H1 (cell line): ENCODE measurements around the gene LIF. TPM values are rescaled to one million over a fixed set of nuclear protein-coding genes. Genes with fewer than 3 reads are reported as not detected.
A peak's percentile ranks its signal among the peaks of the same experiment; 100 is the strongest.

Experiments used
- CTCF ChIA-PET: fragments of 300-600 bp; sonication (Branson Sonifier 250); formaldehyde crosslinking; loops from one replicate; lab custom pipeline; 2021; ENCODE audit not compliant: partially characterized antibody; lab: Charles Lee
- POLR2A ChIA-PET: fragments of 300-600 bp; sonication (Branson Sonifier 250); formaldehyde crosslinking; loops from one replicate; lab custom pipeline; 2021; ENCODE audit warnings: inconsistent platforms; ENCODE audit not compliant: partially characterized antibody; lab: Charles Lee
- DNase-seq, 2 experiments: peaks; one replicate each; pipeline versions ENCODE4 v3.0.0 to v3.0.0-alpha.2; 2010 to 2022; ENCODE audit warnings: low spot score in 2 of 2, low read depth in 1 of 2, mixed read lengths in 1 of 2
- FAIRE-seq: peaks from 2 replicates; lab custom pipeline; 2011; peaks lifted over from hg19 to GRCh38; lab: Jason Lieb, UNC
- H2AFZ ChIP-seq: 2 replicates; pipeline ENCODE4 v1.8.1; 2012; ENCODE audit warnings: low read length, inconsistent platforms
- H2AK5ac ChIP-seq: 2 replicates; pipeline ENCODE4 v1.6.1; 2013; ENCODE audit warnings: low read depth, low read length
- H2BK120ac ChIP-seq: replicated peaks from 2 replicates; pipeline ENCODE3; 2013; ENCODE audit warnings: low read depth, low read length, inconsistent platforms
- H2BK12ac ChIP-seq: 2 replicates; pipeline ENCODE4 v1.6.1; 2013; ENCODE audit warnings: low read depth, low read length
- H2BK15ac ChIP-seq: 2 replicates; pipeline ENCODE4 v1.6.1; 2013; ENCODE audit warnings: low read length
- H2BK20ac ChIP-seq: 2 replicates; pipeline ENCODE4 v1.6.1; 2013; ENCODE audit warnings: low read length
- H2BK5ac ChIP-seq: 2 replicates; pipeline ENCODE4 v1.6.1; 2013; ENCODE audit warnings: low read depth, low read length
- H3K14ac ChIP-seq: 2 replicates; pipeline ENCODE4 v1.6.1; 2013; ENCODE audit warnings: inconsistent platforms; ENCODE audit not compliant: insufficient read length
- H3K18ac ChIP-seq: 2 replicates; pipeline ENCODE4 v1.6.1; 2013; ENCODE audit warnings: low read length; ENCODE audit errors: extremely low read depth
- H3K23ac ChIP-seq: 2 replicates; pipeline ENCODE4 v1.6.1; 2013; ENCODE audit warnings: inconsistent platforms; ENCODE audit not compliant: insufficient read length
- H3K23me2 ChIP-seq: 2 replicates; pipeline ENCODE4 v1.6.1; 2013; ENCODE audit warnings: low read depth, low read length
- H3K27ac ChIP-seq: 2 replicates; pipeline ENCODE4 v1.6.1; 2011; ENCODE audit warnings: low read depth, low read length, inconsistent platforms
- H3K27me3 ChIP-seq, 4 experiments: replicated peaks in 1 of 4; 1 replicate in 1 of 4; 2 replicates in 3 of 4; pipeline versions ENCODE4 v1.6.1 to v1.8.1; 2011 to 2013; ENCODE audit warnings: low read length in 3 of 4, mild to moderate bottlenecking in 3 of 4, inconsistent platforms in 2 of 4, mixed read lengths in 2 of 4, moderate library complexity in 1 of 4; ENCODE audit not compliant: control insufficient read depth in 3 of 4, insufficient read depth in 3 of 4; ENCODE audit errors: extremely low read depth in 1 of 4
- H3K36me3 ChIP-seq, 4 experiments: 2 replicates each; pipeline versions ENCODE4 v1.6.1 to v1.8.1; 2011 to 2013; ENCODE audit warnings: mild to moderate bottlenecking in 4 of 4, low read length in 3 of 4, moderate library complexity in 2 of 4, control low read depth in 1 of 4, inconsistent platforms in 1 of 4; ENCODE audit not compliant: insufficient read depth in 4 of 4, control insufficient read depth in 2 of 4
- H3K4ac ChIP-seq: replicated peaks from 2 replicates; pipeline ENCODE3; 2013; ENCODE audit warnings: low read length, low read depth, mixed read lengths, inconsistent platforms; ENCODE audit not compliant: insufficient read length
- H3K4me1 ChIP-seq, 4 experiments: replicated peaks in 1 of 4; 1 replicate in 1 of 4; 2 replicates in 3 of 4; pipeline versions ENCODE4 v1.6.1 to v1.8.1; 2011 to 2013; ENCODE audit warnings: low read length in 3 of 4, inconsistent platforms in 2 of 4, mixed read lengths in 1 of 4; ENCODE audit not compliant: insufficient read depth in 4 of 4, control insufficient read depth in 3 of 4
- H3K4me2 ChIP-seq, 2 experiments: 2 replicates each; pipeline versions ENCODE4 v1.6.1 to v1.8.1; 2011 to 2013; ENCODE audit warnings: low read depth in 2 of 2, low read length in 2 of 2, control low read depth in 1 of 2, inconsistent platforms in 1 of 2, mild to moderate bottlenecking in 1 of 2; ENCODE audit not compliant: insufficient read depth in 1 of 2
- H3K4me3 ChIP-seq, 4 experiments: fragments of 200-600, 300-600 bp in 1 of 4; sonication (generic), shearing (Covaris generic), sonication (Bioruptor Twin) in 1 of 4; 2 replicates each; pipeline versions ENCODE4 v1.5.1 to v1.8.1; 2011 to 2016; ENCODE audit warnings: low read length in 4 of 4, low read depth in 3 of 4, control low read depth in 2 of 4, inconsistent platforms in 2 of 4, mild to moderate bottlenecking in 2 of 4, mixed read lengths in 1 of 4, moderate library complexity in 1 of 4; ENCODE audit not compliant: insufficient read depth in 2 of 4; ENCODE audit errors: extremely low read depth in 1 of 4
- H3K56ac ChIP-seq: replicated peaks from 2 replicates; pipeline ENCODE3; 2013; ENCODE audit warnings: low read depth, mild to moderate bottlenecking, mixed read lengths, low read length, inconsistent platforms; ENCODE audit not compliant: insufficient read length
- H3K79me1 ChIP-seq: 2 replicates; pipeline ENCODE4 v1.6.1; 2013; ENCODE audit warnings: low read depth, low read length, control low read depth
- H3K79me2 ChIP-seq, 2 experiments: 2 replicates each; pipeline versions ENCODE4 v1.6.1 to v1.8.1; 2012 to 2013; ENCODE audit warnings: low read length in 2 of 2, mild to moderate bottlenecking in 2 of 2, inconsistent platforms in 1 of 2; ENCODE audit not compliant: insufficient read depth in 2 of 2, control insufficient read depth in 1 of 2
- H3K9ac ChIP-seq, 4 experiments: replicated peaks in 1 of 4; 1 replicate in 1 of 4; 2 replicates in 3 of 4; pipeline versions ENCODE4 v1.6.1 to v1.8.1; 2011 to 2013; ENCODE audit warnings: low read depth in 3 of 4, low read length in 3 of 4, control low read depth in 2 of 4, mild to moderate bottlenecking in 2 of 4, moderate library complexity in 2 of 4, inconsistent platforms in 1 of 4; ENCODE audit errors: extremely low read depth in 1 of 4
- H3K9me3 ChIP-seq, 2 experiments: 2 replicates each; pipeline versions ENCODE4 v1.6.1 to v1.8.1; 2012 to 2013; ENCODE audit warnings: mild to moderate bottlenecking in 2 of 2, moderate library complexity in 2 of 2, control low read depth in 1 of 2, inconsistent platforms in 1 of 2, low read depth in 1 of 2, low read length in 1 of 2, mixed read lengths in 1 of 2; ENCODE audit not compliant: insufficient read depth in 2 of 2
- H4K20me1 ChIP-seq, 2 experiments: replicated peaks in 1 of 2; 2 replicates each; pipeline versions ENCODE3 to v1.8.1; 2011 to 2013; ENCODE audit warnings: inconsistent platforms in 2 of 2, low read length in 2 of 2, mild to moderate bottlenecking in 1 of 2; ENCODE audit not compliant: insufficient read depth in 2 of 2, control insufficient read depth in 1 of 2
- H4K5ac ChIP-seq: 2 replicates; pipeline ENCODE4 v1.6.1; 2013; ENCODE audit warnings: low read length, low read depth, mixed read lengths, inconsistent platforms; ENCODE audit not compliant: insufficient read length
- H4K8ac ChIP-seq: 2 replicates; pipeline ENCODE4 v1.8.0; 2013; ENCODE audit warnings: mild to moderate bottlenecking, moderate library complexity, low read length, inconsistent platforms; ENCODE audit not compliant: insufficient read depth; ENCODE audit errors: extremely low read depth
- H4K91ac ChIP-seq: replicated peaks from 2 replicates; pipeline ENCODE3; 2013; ENCODE audit warnings: low read length, mixed read lengths, inconsistent platforms; ENCODE audit not compliant: insufficient read length
- ATF2 ChIP-seq: IDR thresholded peaks from 2 replicates; pipeline ENCODE4 v1.6.1; 2012; ENCODE audit warnings: low read length, inconsistent platforms
- CTBP2 ChIP-seq: IDR thresholded peaks from 2 replicates; pipeline ENCODE4 v1.7.0; 2011; ENCODE audit warnings: borderline replicate concordance, mild to moderate bottlenecking, moderate library complexity, mixed read lengths, low read length; ENCODE audit not compliant: insufficient read depth, insufficient read length
- E2F6 ChIP-seq: IDR thresholded peaks from 2 replicates; pipeline ENCODE4 v1.6.1; 2012; ENCODE audit warnings: inconsistent platforms
- GTF2F1 ChIP-seq: IDR thresholded peaks from 2 replicates; pipeline ENCODE4 v1.6.1; 2012; ENCODE audit warnings: low read depth, low read length, improper control_type of control experiment, borderline replicate concordance
- KDM4A ChIP-seq: IDR thresholded peaks from one replicate; pipeline ENCODE4 v1.7.1; 2012; ENCODE audit warnings: low read depth, mild to moderate bottlenecking, moderate library complexity, low read length, inconsistent platforms; ENCODE audit not compliant: severe bottlenecking
- NANOG ChIP-seq: IDR thresholded peaks from 2 replicates; pipeline ENCODE4 v1.6.1; 2011; ENCODE audit warnings: low read length, low read depth, mild to moderate bottlenecking, inconsistent platforms; ENCODE audit not compliant: insufficient read depth, poor library complexity, severe bottlenecking
- PHF8 ChIP-seq: fragments of 200-600 bp; sonication (generic); conservative IDR thresholded peaks from 2 replicates; pipeline ENCODE4 v1.7.1; 2012; ENCODE audit warnings: low read depth, mild to moderate bottlenecking, inconsistent platforms, low read length, moderate library complexity
- POLR2A ChIP-seq, 2 experiments: IDR thresholded peaks; 1 replicate in 1 of 2; 2 replicates in 1 of 2; pipeline ENCODE4 v1.6.1; 2011; ENCODE audit warnings: low read depth in 2 of 2, low read length in 2 of 2, mild to moderate bottlenecking in 2 of 2; ENCODE audit errors: control extremely low read depth in 1 of 2
- SIN3A ChIP-seq, 2 experiments: IDR thresholded peaks in 1 of 2; conservative IDR thresholded peaks in 1 of 2; 2 replicates each; pipeline ENCODE4 v1.6.1; 2011 to 2012; ENCODE audit warnings: low read length in 2 of 2, improper control_type of control experiment in 1 of 2, low read depth in 1 of 2, mild to moderate bottlenecking in 1 of 2
- TEAD4 ChIP-seq: IDR thresholded peaks from 2 replicates; pipeline ENCODE4 v1.6.1; 2012; ENCODE audit warnings: low read depth, low read length, inconsistent platforms, mixed read lengths
- WGBS, 2 experiments: shearing (Covaris generic) in 1 of 2; methylation state at CpG; one replicate each; pipeline versions ENCODE4 v1.1.6 to v1.1.7; 2013 to 2015; ENCODE audit warnings: low lambda C conversion rate in 2 of 2, mixed read lengths in 2 of 2, inconsistent platforms in 1 of 2, low coverage in 1 of 2, missing lambda C conversion rate in 1 of 2; ENCODE audit not compliant: insufficient replicate concordance in 2 of 2, insufficient coverage in 1 of 2, insufficient read length in 1 of 2; ENCODE audit errors: extremely low coverage in 1 of 2, missing lambda C conversion rate in 1 of 2; 5-methylcytosine and 5-hydroxymethylcytosine counted together
- polyA plus RNA-seq, 7 experiments: library from polyadenylated mRNA; depleted of rRNA in 3 of 7; stranded (reverse) in 5 of 7; unstranded in 2 of 7; fragments of >200 nt in 5 of 7; fragments of 200-250 nt in 2 of 7; gene quantifications; 1 replicate in 5 of 7; 2 replicates in 1 of 7; 4 replicates in 1 of 7; pipeline versions ENCODE4 v1.2.1 to v1.2.3, GENCODE V29; 2011 to 2013; ENCODE audit warnings: missing spikeins in 2 of 7, mixed read lengths in 2 of 7
- total RNA-seq: library from RNA; stranded (reverse); fragmentation: NEBNext Ultra II Directional; extraction: Animal tissue kit (Norgen Biotek cat#: 25700); gene quantifications from 2 replicates; pipeline ENCODE4 v1.2.1, GENCODE V29; 2021

The LIF gene
- total and polyA plus RNA-seq, 2 of the 8 experiments (the other 6 are each of a cell fraction or from before 2014, with no cell fraction given): 3.3 to 3.5 TPM

- H4K20me1 ChIP-seq: no peaks in the 10 kb centered on the region
- no peaks in the 10 kb centered on the region for H3K36me3 ChIP-seq
- no peaks in the 10 kb centered on the region for H3K9me3 ChIP-seq
- no peak overlapping the region for H4K5ac ChIP-seq
- no peak overlapping the region for H4K91ac ChIP-seq
- no peaks in the 10 kb centered on the region for H3K79me1 ChIP-seq
- H3K4ac ChIP-seq: no peak overlapping the region
- H3K23me2 ChIP-seq: no peaks in the 10 kb centered on the region
- no peak overlapping the region for H2BK120ac ChIP-seq
- peaks cover 0 to 9% (median 2%) of the 10 kb centered on the region in 4 experiments; a peak in 5 of 7 replicates for H3K4me1 ChIP-seq
- POLR2A ChIA-PET: interaction anchor here (2.4 kb wide), 1 partner anchor 11 kb away, joined by 7 read pairs; no protein-coding TSS in a partner anchor
- no peak for DNase-seq
- H2BK12ac ChIP-seq: no peak overlapping the region
- H3K18ac ChIP-seq: no peak overlapping the region
- peak; percentile 36 for FAIRE-seq
- no peak overlapping the region for H3K56ac ChIP-seq
- H3K23ac ChIP-seq: no peak overlapping the region
- WGBS, 2 experiments: 65% methylated on average over 16 of the region's 16 CpGs; no CpG with 5 or more reads in 1 of the 2 experiments
- no peak overlapping the region for H4K8ac ChIP-seq
- no peak overlapping the region for H2AK5ac ChIP-seq
- no peak overlapping the region for H3K4me3 ChIP-seq
- peaks cover 0 to 3% of the 10 kb centered on the region in 2 experiments; a peak in 2 of 4 replicates for H3K79me2 ChIP-seq
- H3K4me2 ChIP-seq: no peak overlapping the region
- H2BK20ac ChIP-seq: 0 out of 2 replicates have a peak overlapping the region, but pooled peaks have one; percentile 69
- H3K27me3 ChIP-seq: no peaks in the 10 kb centered on the region; a peak in 1 of 7 replicates
- TF ChIP-seq ATF2: no peak
- TF ChIP-seq E2F6: 0 out of 2 replicates have a peak, but pooled peaks have one; percentile 50
- no peak for TF ChIP-seq PHF8
- no peak for TF ChIP-seq GTF2F1
- TF ChIP-seq CTBP2: peak; percentile 64
- no peak for TF ChIP-seq NANOG
- TF ChIP-seq KDM4A: no peak
- peak; percentile 99 for TF ChIP-seq TEAD4
- no peak for TF ChIP-seq POLR2A (IDR thresholded peaks at IDR 0.05; ENCODE audit: control extremely low read depth in 1 of 2, low read depth in 2 of 2, low read length in 2 of 2)
- TF ChIP-seq SIN3A (conservative IDR thresholded peaks at IDR 0.05 in 1 of 2, IDR thresholded peaks at IDR 0.05 in 1 of 2; ENCODE audit: low read depth in 1 of 2, low read length in 2 of 2): peak; percentile 84 to 89; a peak in 3 of 4 replicates
- no peak overlapping the region for H3K27ac ChIP-seq
- H2BK5ac ChIP-seq: no peak overlapping the region
- H3K9ac ChIP-seq: no peak overlapping the region
- H2BK15ac ChIP-seq: no peak overlapping the region
- CTCF ChIA-PET: interaction anchor here (1.3 to 3.9 kb wide), 3 partner anchors 10 to 99 kb away, joined by 3 to 13 read pairs (median 4); no protein-coding TSS in a partner anchor
- H3K14ac ChIP-seq: no peak overlapping the region
- H2AFZ ChIP-seq: no peak overlapping the region
Measured at GRCh38 chr22:30206944-30207343, 39.6 kb downstream of the LIF start.
